Kidney (tissue), 14 donors: Measurements from ENCODE around the gene OR6Q1. TPM values are rescaled to one million over a fixed set of nuclear protein-coding genes. Genes with fewer than 3 reads are reported as not detected.

Experiments used
- DNase-seq, 5 donors: peaks; one replicate each; pipeline ENCODE4 v3.0.0-alpha.2; 2013 to 2020
- FAIRE-seq: peaks from 2 replicates; lab custom pipeline; 2012; peaks lifted over from hg19 to GRCh38; lab: Jason Lieb, UNC
- H3K27ac ChIP-seq, 2 donors: one replicate each; pipeline ENCODE4 v1.7.0; 2013; ENCODE audit warnings: low read depth in 2 of 2, low read length in 2 of 2, inconsistent platforms in 1 of 2
- H3K27me3 ChIP-seq: one replicate; pipeline ENCODE4 v1.7.1; 2013; ENCODE audit warnings: low read length, inconsistent platforms; ENCODE audit not compliant: control insufficient read depth, insufficient read depth
- H3K36me3 ChIP-seq, 3 donors: one replicate each; pipeline versions ENCODE4 v1.7.0 to v1.7.1; 2013; ENCODE audit warnings: low read length in 3 of 3, control low read depth in 1 of 3, inconsistent platforms in 1 of 3; ENCODE audit not compliant: insufficient read depth in 3 of 3, control insufficient read depth in 2 of 3
- H3K4me1 ChIP-seq, 3 donors: one replicate each; pipeline versions ENCODE4 v1.7.0 to v1.7.1; 2013; ENCODE audit warnings: low read length in 3 of 3, inconsistent platforms in 1 of 3, low read depth in 1 of 3; ENCODE audit not compliant: control insufficient read depth in 2 of 3, insufficient read depth in 2 of 3
- H3K4me3 ChIP-seq, 3 donors: one replicate each; pipeline versions ENCODE4 v1.7.0 to v1.8.1; 2013; ENCODE audit warnings: low read length in 3 of 3, control low read depth in 1 of 3, inconsistent platforms in 1 of 3
- H3K9ac ChIP-seq, 3 donors: one replicate each; pipeline versions ENCODE4 v1.7.0 to v1.7.1; 2013; ENCODE audit warnings: low read length in 3 of 3, control low read depth in 1 of 3, inconsistent platforms in 1 of 3
- H3K9me3 ChIP-seq, 3 donors: one replicate each; pipeline versions ENCODE4 v1.7.0 to v1.7.1; 2013; ENCODE audit warnings: low read length in 3 of 3, control low read depth in 1 of 3, inconsistent platforms in 1 of 3; ENCODE audit not compliant: control insufficient read depth in 2 of 3, insufficient read depth in 1 of 3
- CTCF ChIP-seq: IDR thresholded peaks from 3 replicates; pipeline ENCODE4 v1.5.1; 2012; ENCODE audit warnings: mild to moderate bottlenecking, moderate library complexity, borderline replicate concordance; ENCODE audit not compliant: insufficient read depth; ENCODE audit errors: extremely low read depth
- intact Hi-C: fragments of 100-400 bp; cut with DNase I; formaldehyde crosslinking; loops from one replicate; pipeline ENCODE4 v1.11.1; 2022
- polyA plus RNA-seq: library from polyadenylated mRNA; stranded (reverse); fragments of 350-450 nt; fragmentation: Illumina TruSeq; extraction: RNeasy Lipid Tissue Mini Kit (QIAGEN cat#74804); gene quantifications from one replicate; pipeline ENCODE4 v1.2.3, GENCODE V29; 2014; ENCODE audit warnings: low read depth, low replicate concordance; ENCODE audit not compliant: insufficient read depth
- total RNA-seq: library from RNA; stranded (reverse); fragmentation: NEBNext Ultra II Directional; extraction: Animal tissue kit (Norgen Biotek cat#: 25700); gene quantifications from one replicate; pipeline ENCODE4 v1.2.1, GENCODE V29; 2021
- donor health status: control.
- donor health status: control.
- donor health status: control.
- donor health status: control.
- donor health status: control.
- donor health status: DM: yes; HTN: yes; CAD: no.
- donor health status: Normal renal cell carcinoma (clear cell type).

Gene OR6Q1
- total and polyA plus RNA-seq, 2 donors from 2014 or later = not detected

- no peak overlapping the region for H3K4me3 ChIP-seq
- FAIRE-seq (no peak), DNase-seq (peak in 2 of 5 donors; percentile 2 to 7)
- H3K27me3 ChIP-seq = no peaks in the 10 kb centered on the region
- no peaks in the 10 kb centered on the region for H3K36me3 ChIP-seq
- no peak for TF ChIP-seq CTCF
- intact Hi-C loops = no loop called here
- no peak overlapping the region for H3K9ac ChIP-seq
- no peaks in the 10 kb centered on the region for H3K9me3 ChIP-seq
- H3K4me1 ChIP-seq = peaks cover 0 to 16% (median 6%) of the 10 kb centered on the region in 3 donors
- H3K27ac ChIP-seq = peak overlapping the region; percentile 58 to 69
These were observed 30.4 kb downstream of the OR6Q1 start for GRCh38 chr11:58060939-58061672.

- H3K4me3 ChIP-seq = no peak overlapping the region
- no peak for TF ChIP-seq CTCF
- no peak overlapping the region for H3K9ac ChIP-seq
- H3K36me3 ChIP-seq = no peaks in the 10 kb centered on the region
- no peak for DNase-seq
- intact Hi-C loops = no loop called here
- no peak for FAIRE-seq
- H3K27me3 ChIP-seq = no peaks in the 10 kb centered on the region
- H3K27ac ChIP-seq = peak overlapping the region in 1 of 2 donors; percentile 69
- H3K9me3 ChIP-seq = no peaks in the 10 kb centered on the region
- peaks cover 0 to 16% (median 6%) of the 10 kb centered on the region in 3 donors for H3K4me1 ChIP-seq
These were observed 31.1 kb downstream of the OR6Q1 start for GRCh38 chr11:58061813-58062212.

GRCh38 chr11:58067685-58068084, 36.9 kb downstream of the OR6Q1 start:
- Histone ChIP-seq H3K9ac (no peak overlapping the region), H3K27me3 (no peaks in the 10 kb centered on the region), H3K4me3 (no peak overlapping the region), H3K9me3 (no peaks in the 10 kb centered on the region), H3K4me1 (no peaks in the 10 kb centered on the region), H3K36me3 (no peaks in the 10 kb centered on the region), H3K27ac (no peak overlapping the region)
- FAIRE-seq = no peak
- TF ChIP-seq CTCF = no peak
- DNase-seq = no peak
- intact Hi-C loops = no loop called here
